ENCODE measurements around the gene NDUFA11. TPM values are rescaled to one million over a fixed set of nuclear protein-coding genes. Genes with fewer than 3 reads are reported as not detected.
"Not testable (repeated sequence)": the region's sequence is repeated elsewhere in the genome, so short reads cannot be mapped to it uniquely, and the experiment has no call there.

The NDUFA11 gene
- total RNA-seq, 5 donors from 2014 or later (not counting 1 experiment from before 2014, with no cell fraction given), result 106 to 198 (median 185) TPM

GRCh38 chr19:5865772-5866171, 37.8 kb downstream of the NDUFA11 start:
- H3K36me3 Mint-ChIP-seq, result no peaks in the 10 kb centered on the region
- H3K9me3 ChIP-seq, result no peaks in the 10 kb centered on the region
- H3K4me1 ChIP-seq (ENCODE audit: control insufficient read depth in 1 of 2, extremely low read depth in 1 of 2, insufficient read depth in 2 of 2, low read length in 2 of 2), result no peaks in the 10 kb centered on the region
- no peak overlapping the region for H3K4me3 Mint-ChIP-seq
- H3K4me3 ChIP-seq (ENCODE audit: control insufficient read depth in 1 of 2, extremely low read depth in 1 of 2, low read length in 1 of 2), result no peak overlapping the region
- peak in 2 of 35 experiments; percentile 3 to 6 for DNase-seq
- no peak for ATAC-seq (replicated peaks in 1 of 4)
- H3K4me1 Mint-ChIP-seq, result no peaks in the 10 kb centered on the region
- no peak overlapping the region for H3K27ac ChIP-seq (ENCODE audit: low read length)
- peaks cover 6 to 13% of the 10 kb centered on the region in 2 donors for H3K27me3 Mint-ChIP-seq
- H3K36me3 ChIP-seq (ENCODE audit: control insufficient read depth in 2 of 2, extremely low read depth in 1 of 2, insufficient read depth in 1 of 2, low read length in 1 of 2), result no peaks in the 10 kb centered on the region
- WGBS (ENCODE audit: insufficient coverage), result 77% methylated on average over 7 of the region's 11 CpGs
- POLR2A ChIA-PET, result no interaction called here
- no peak overlapping the region for H3K27ac Mint-ChIP-seq
- H3K9me3 Mint-ChIP-seq, result no peaks in the 10 kb centered on the region
- CTCF ChIA-PET, result no interaction called here
- H3K27me3 ChIP-seq (replicated peaks in 1 of 2; ENCODE audit: control insufficient read depth in 2 of 2, extremely low read depth in 1 of 2, insufficient read depth in 2 of 2, low read length in 1 of 2), result peaks cover 0 to 34% of the 10 kb centered on the region in 2 experiments

GRCh38 chr19:5864725-5865486, 38.7 kb downstream of the NDUFA11 start:
- H3K4me3 ChIP-seq (ENCODE audit: control insufficient read depth in 1 of 2, extremely low read depth in 1 of 2, low read length in 1 of 2), result no peak overlapping the region
- no peaks in the 10 kb centered on the region for H3K9me3 Mint-ChIP-seq
- H3K4me1 Mint-ChIP-seq, result no peaks in the 10 kb centered on the region
- H3K27ac Mint-ChIP-seq, result no peak overlapping the region
- no peaks in the 10 kb centered on the region for H3K9me3 ChIP-seq
- H3K27me3 ChIP-seq (replicated peaks in 1 of 2; ENCODE audit: control insufficient read depth in 2 of 2, extremely low read depth in 1 of 2, insufficient read depth in 2 of 2, low read length in 1 of 2), result peaks cover 0 to 34% of the 10 kb centered on the region in 2 experiments
- POLR2A ChIA-PET, result no interaction called here
- H3K36me3 ChIP-seq (ENCODE audit: control insufficient read depth in 2 of 2, extremely low read depth in 1 of 2, insufficient read depth in 1 of 2, low read length in 1 of 2), result no peaks in the 10 kb centered on the region
- no peak overlapping the region for H3K27ac ChIP-seq (ENCODE audit: low read length)
- WGBS (ENCODE audit: insufficient coverage), result 81% methylated on average over 13 of the region's 14 CpGs
- no peaks in the 10 kb centered on the region for H3K4me1 ChIP-seq (ENCODE audit: control insufficient read depth in 1 of 2, extremely low read depth in 1 of 2, insufficient read depth in 2 of 2, low read length in 2 of 2)
- DNase-seq, result no peak
- CTCF ChIA-PET, result no interaction called here
- H3K27me3 Mint-ChIP-seq, result peaks cover 7 to 13% of the 10 kb centered on the region in 2 donors
- H3K36me3 Mint-ChIP-seq, result no peaks in the 10 kb centered on the region
- ATAC-seq (replicated peaks in 1 of 4), result no peak
- H3K4me3 Mint-ChIP-seq, result no peak overlapping the region

GRCh38 chr19:5864013-5864720, 39.4 kb downstream of the NDUFA11 start:
- no peak overlapping the region for H3K27ac Mint-ChIP-seq
- H3K4me3 Mint-ChIP-seq, result no peak overlapping the region
- no peaks in the 10 kb centered on the region for H3K9me3 ChIP-seq
- H3K4me1 ChIP-seq (ENCODE audit: control insufficient read depth in 1 of 2, extremely low read depth in 1 of 2, insufficient read depth in 2 of 2, low read length in 2 of 2), result no peaks in the 10 kb centered on the region
- H3K4me3 ChIP-seq (ENCODE audit: control insufficient read depth in 1 of 2, extremely low read depth in 1 of 2, low read length in 1 of 2), result no peak overlapping the region
- no peaks in the 10 kb centered on the region for H3K36me3 ChIP-seq (ENCODE audit: control insufficient read depth in 2 of 2, extremely low read depth in 1 of 2, insufficient read depth in 1 of 2, low read length in 1 of 2)
- H3K27me3 ChIP-seq (replicated peaks in 1 of 2; ENCODE audit: control insufficient read depth in 2 of 2, extremely low read depth in 1 of 2, insufficient read depth in 2 of 2, low read length in 1 of 2), result peaks cover 0 to 34% of the 10 kb centered on the region in 2 experiments
- CTCF ChIA-PET, result interaction anchor here in 1 of 2 donors (0.6 kb wide), 1 partner anchor 1787 kb away, joined by 5 read pairs; no protein-coding TSS in a partner anchor
- 70% methylated on average over 5 of the region's 9 CpGs for WGBS (ENCODE audit: insufficient coverage)
- no peaks in the 10 kb centered on the region for H3K9me3 Mint-ChIP-seq
- H3K27ac ChIP-seq (ENCODE audit: low read length), result no peak overlapping the region
- H3K27me3 Mint-ChIP-seq, result peaks cover 7 to 13% of the 10 kb centered on the region in 2 donors
- POLR2A ChIA-PET, result no interaction called here
- H3K4me1 Mint-ChIP-seq, result no peaks in the 10 kb centered on the region
- no peaks in the 10 kb centered on the region for H3K36me3 Mint-ChIP-seq
- ATAC-seq (replicated peaks in 1 of 4), result no peak
- no peak for DNase-seq

- CTCF ChIA-PET, result interaction anchor here in 1 of 2 donors (0.6 kb wide), 1 partner anchor 1786 kb away, joined by 5 read pairs; no protein-coding TSS in a partner anchor
- Histone ChIP-seq H3K36me3 (ENCODE audit: control insufficient read depth in 2 of 2, extremely low read depth in 1 of 2, insufficient read depth in 1 of 2, low read length in 1 of 2) (no peaks in the 10 kb centered on the region), H3K27me3 (replicated peaks in 1 of 2; ENCODE audit: control insufficient read depth in 2 of 2, extremely low read depth in 1 of 2, insufficient read depth in 2 of 2, low read length in 1 of 2) (peaks cover 0 to 34% of the 10 kb centered on the region in 2 experiments), H3K9me3 (no peaks in the 10 kb centered on the region), H3K4me3 (ENCODE audit: control insufficient read depth in 1 of 2, extremely low read depth in 1 of 2, low read length in 1 of 2) (no peak overlapping the region), H3K27ac (ENCODE audit: low read length) (no peak overlapping the region), H3K4me1 (ENCODE audit: control insufficient read depth in 1 of 2, extremely low read depth in 1 of 2, insufficient read depth in 2 of 2, low read length in 2 of 2) (no peaks in the 10 kb centered on the region)
- Mint-ChIP-seq H3K27ac (no peak overlapping the region), H3K9me3 (no peaks in the 10 kb centered on the region), H3K4me1 (no peaks in the 10 kb centered on the region), H3K4me3 (no peak overlapping the region), H3K27me3 (peaks cover 7 to 13% of the 10 kb centered on the region in 2 donors), H3K36me3 (no peaks in the 10 kb centered on the region)
- POLR2A ChIA-PET, result no interaction called here
- no peak for DNase-seq
- WGBS (ENCODE audit: insufficient coverage), result 79% methylated on average over 11 of the region's 11 CpGs
- ATAC-seq (replicated peaks in 1 of 4), result no peak
Observed at GRCh38 chr19:5863030-5863665, 40.4 kb downstream of the NDUFA11 start.

- 84% methylated on average over 16 of the region's 18 CpGs for WGBS (ENCODE audit: insufficient coverage)
- H3K27ac Mint-ChIP-seq, result no peak overlapping the region
- Histone ChIP-seq H3K4me3 (ENCODE audit: control insufficient read depth in 1 of 2, extremely low read depth in 1 of 2, low read length in 1 of 2) (no peak overlapping the region), H3K36me3 (ENCODE audit: control insufficient read depth in 2 of 2, extremely low read depth in 1 of 2, insufficient read depth in 1 of 2, low read length in 1 of 2) (no peaks in the 10 kb centered on the region), H3K27ac (ENCODE audit: low read length) (no peak overlapping the region), H3K27me3 (replicated peaks in 1 of 2; ENCODE audit: control insufficient read depth in 2 of 2, extremely low read depth in 1 of 2, insufficient read depth in 2 of 2, low read length in 1 of 2) (peaks cover 0 to 5% of the 10 kb centered on the region in 2 experiments), H3K4me1 (ENCODE audit: control insufficient read depth in 1 of 2, extremely low read depth in 1 of 2, insufficient read depth in 2 of 2, low read length in 2 of 2) (no peaks in the 10 kb centered on the region), H3K9me3 (no peaks in the 10 kb centered on the region)
- no peaks in the 10 kb centered on the region for H3K36me3 Mint-ChIP-seq
- no peaks in the 10 kb centered on the region for H3K4me1 Mint-ChIP-seq
- H3K27me3 Mint-ChIP-seq, result peaks cover 0 to 11% of the 10 kb centered on the region in 2 donors
- ChIA-PET POLR2A (no interaction called here), CTCF (interaction anchor here in 1 of 2 donors (0.6 kb wide), 1 partner anchor 321 kb away, joined by 12 read pairs; no protein-coding TSS in a partner anchor)
- H3K4me3 Mint-ChIP-seq, result no peak overlapping the region
- no peaks in the 10 kb centered on the region for H3K9me3 Mint-ChIP-seq
- no peak for DNase-seq
- ATAC-seq (replicated peaks in 1 of 4), result no peak
Observed at GRCh38 chr19:5857203-5858081, 46.1 kb downstream of the NDUFA11 start.

GRCh38 chr19:5855151-5855550, 48.4 kb downstream of the NDUFA11 start:
- CTCF ChIA-PET; H3K4me3 ChIP-seq (ENCODE audit: control insufficient read depth in 1 of 2, extremely low read depth in 1 of 2, low read length in 1 of 2); H3K27ac Mint-ChIP-seq; POLR2A ChIA-PET; H3K36me3 Mint-ChIP-seq; H3K36me3 ChIP-seq (ENCODE audit: control insufficient read depth in 2 of 2, extremely low read depth in 1 of 2, insufficient read depth in 1 of 2, low read length in 1 of 2); H3K4me1 ChIP-seq (ENCODE audit: control insufficient read depth in 1 of 2, extremely low read depth in 1 of 2, insufficient read depth in 2 of 2, low read length in 2 of 2); ATAC-seq (replicated peaks in 1 of 4); H3K27me3 Mint-ChIP-seq; H3K27ac ChIP-seq (ENCODE audit: low read length); H3K4me3 Mint-ChIP-seq; DNase-seq; H3K27me3 ChIP-seq (replicated peaks in 1 of 2; ENCODE audit: control insufficient read depth in 2 of 2, extremely low read depth in 1 of 2, insufficient read depth in 2 of 2, low read length in 1 of 2); H3K9me3 ChIP-seq; H3K9me3 Mint-ChIP-seq; H3K4me1 Mint-ChIP-seq: not testable (repeated sequence)
- 85% methylated on average over 9 of the region's 9 CpGs for whole genome bisulfite sequencing (ENCODE audit: insufficient coverage)
